HUES64 (cell line): ENCODE results near the gene STAT4.

ENCODE experiments used
- H3K27ac ChIP-seq: 2 replicates; pipeline ENCODE4 v1.7.0; 2013; ENCODE audit warnings: low read depth, low read length, inconsistent platforms
- H3K27me3 ChIP-seq: 2 replicates; pipeline ENCODE4 v1.6.1; 2013; ENCODE audit warnings: mild to moderate bottlenecking, low read length; ENCODE audit not compliant: insufficient read depth
- H3K36me3 ChIP-seq: 2 replicates; pipeline ENCODE4 v1.6.1; 2013; ENCODE audit warnings: mild to moderate bottlenecking, low read length; ENCODE audit not compliant: insufficient read depth
- H3K4me1 ChIP-seq: 2 replicates; pipeline ENCODE4 v1.6.1; 2013; ENCODE audit warnings: mild to moderate bottlenecking, low read length, moderate library complexity; ENCODE audit not compliant: insufficient read depth
- H3K4me3 ChIP-seq: 2 replicates; pipeline ENCODE4 v1.5.1; 2013; ENCODE audit warnings: mild to moderate bottlenecking, low read length, moderate library complexity
- H3K9ac ChIP-seq: 2 replicates; pipeline ENCODE4 v1.6.1; 2013; ENCODE audit warnings: mild to moderate bottlenecking, low read depth, low read length
- H3K9me3 ChIP-seq: 2 replicates; pipeline ENCODE4 v1.6.1; 2013; ENCODE audit warnings: low read depth, low read length; ENCODE audit not compliant: insufficient read depth
- WGBS: fragments of 150-250, 120-280 bp; methylation state at CpG from one replicate; pipeline ENCODE4 v1.1.7; 2013; ENCODE audit warnings: missing lambda C conversion rate; 5-methylcytosine and 5-hydroxymethylcytosine counted together

The STAT4 gene

GRCh38 chr2:190990132-190990531, 160.7 kb downstream of the STAT4 start:
- no peaks in the 10 kb centered on the region for H3K27me3 ChIP-seq
- H3K4me1 ChIP-seq: no peaks in the 10 kb centered on the region
- H3K27ac ChIP-seq: no peak overlapping the region
- no peak overlapping the region for H3K9ac ChIP-seq
- peaks cover 93% of the 10 kb centered on the region for H3K36me3 ChIP-seq
- H3K4me3 ChIP-seq: no peak overlapping the region
- no peaks in the 10 kb centered on the region for H3K9me3 ChIP-seq
- 93% methylated on average over 6 of the region's 6 CpGs for WGBS

GRCh38 chr2:190988910-190989309, 161.9 kb downstream of the STAT4 start:
- WGBS: 90% methylated on average over 3 of the region's 3 CpGs
- Histone ChIP-seq H3K36me3 (peaks cover 95% of the 10 kb centered on the region), H3K4me3 (no peak overlapping the region), H3K9ac (no peak overlapping the region), H3K27ac (no peak overlapping the region), H3K4me1 (no peaks in the 10 kb centered on the region), H3K9me3 (no peaks in the 10 kb centered on the region), H3K27me3 (no peaks in the 10 kb centered on the region)

- Histone ChIP-seq H3K27me3 (no peaks in the 10 kb centered on the region), H3K4me3 (no peak overlapping the region), H3K36me3 (peaks cover 95% of the 10 kb centered on the region), H3K9ac (no peak overlapping the region), H3K27ac (no peak overlapping the region), H3K4me1 (no peaks in the 10 kb centered on the region), H3K9me3 (no peaks in the 10 kb centered on the region)
- 95% methylated on average over 5 of the region's 5 CpGs for WGBS
Measured at GRCh38 chr2:190987938-190988337, 162.9 kb downstream of the STAT4 start.

GRCh38 chr2:190987116-190987515, 163.7 kb downstream of the STAT4 start:
- Histone ChIP-seq H3K27me3 (no peaks in the 10 kb centered on the region), H3K9me3 (no peaks in the 10 kb centered on the region), H3K27ac (no peak overlapping the region), H3K4me3 (no peak overlapping the region), H3K4me1 (no peaks in the 10 kb centered on the region), H3K36me3 (peaks cover 98% of the 10 kb centered on the region), H3K9ac (no peak overlapping the region)
- WGBS: 100% methylated on average over 1 of the region's 1 CpG

GRCh38 chr2:190986221-190986953, 164.4 kb downstream of the STAT4 start:
- Histone ChIP-seq H3K9me3 (no peaks in the 10 kb centered on the region), H3K27ac (no peak overlapping the region), H3K36me3 (peaks cover 100% of the 10 kb centered on the region), H3K4me1 (no peaks in the 10 kb centered on the region), H3K9ac (no peak overlapping the region), H3K27me3 (no peaks in the 10 kb centered on the region), H3K4me3 (no peak overlapping the region)
- WGBS: 94% methylated on average over 12 of the region's 13 CpGs

- H3K4me1 ChIP-seq: no peaks in the 10 kb centered on the region
- no peak overlapping the region for H3K4me3 ChIP-seq
- no peak overlapping the region for H3K9ac ChIP-seq
- H3K27ac ChIP-seq: no peak overlapping the region
- peaks cover 100% of the 10 kb centered on the region for H3K36me3 ChIP-seq
- no peaks in the 10 kb centered on the region for H3K9me3 ChIP-seq
- H3K27me3 ChIP-seq: no peaks in the 10 kb centered on the region
- WGBS: 96% methylated on average over 5 of the region's 5 CpGs
Measured at GRCh38 chr2:190984595-190984994, 166.2 kb downstream of the STAT4 start.

- no peaks in the 10 kb centered on the region for H3K27me3 ChIP-seq
- H3K9ac ChIP-seq: no peak overlapping the region
- H3K4me1 ChIP-seq: no peaks in the 10 kb centered on the region
- peaks cover 99% of the 10 kb centered on the region for H3K36me3 ChIP-seq
- H3K4me3 ChIP-seq: no peak overlapping the region
- WGBS: 95% methylated on average over 8 of the region's 8 CpGs
- no peaks in the 10 kb centered on the region for H3K9me3 ChIP-seq
- H3K27ac ChIP-seq: no peak overlapping the region
Measured at GRCh38 chr2:190982262-190983034, 168.3 kb downstream of the STAT4 start.

GRCh38 chr2:190981733-190982132, 169.1 kb downstream of the STAT4 start:
- H3K27me3 ChIP-seq: no peaks in the 10 kb centered on the region

GRCh38 chr2:190981333-190981732, 169.5 kb downstream of the STAT4 start:
- Histone ChIP-seq H3K27me3 (no peaks in the 10 kb centered on the region), H3K9ac (no peak overlapping the region), H3K27ac (no peak overlapping the region), H3K4me1 (no peaks in the 10 kb centered on the region), H3K9me3 (no peaks in the 10 kb centered on the region), H3K4me3 (no peak overlapping the region), H3K36me3 (peaks cover 99% of the 10 kb centered on the region)
- WGBS: 94% methylated on average over 6 of the region's 6 CpGs

More at GRCh38 chr2:190981733-190982132, 169.1 kb downstream of the STAT4 start:
- peaks cover 99% of the 10 kb centered on the region for H3K36me3 ChIP-seq
- 94% methylated on average over 1 of the region's 1 CpG for WGBS
- no peaks in the 10 kb centered on the region for H3K4me1 ChIP-seq
- H3K27ac ChIP-seq: no peak overlapping the region
- H3K4me3 ChIP-seq: no peak overlapping the region
- H3K9ac ChIP-seq: no peak overlapping the region
- H3K9me3 ChIP-seq: no peaks in the 10 kb centered on the region

- Histone ChIP-seq H3K36me3 (peaks cover 99% of the 10 kb centered on the region), H3K27ac (no peak overlapping the region), H3K9ac (no peak overlapping the region)
Measured at GRCh38 chr2:190980630-190981209, 170.1 kb downstream of the STAT4 start.

GRCh38 chr2:190979906-190980629, 170.7 kb downstream of the STAT4 start:
- H3K9ac ChIP-seq: no peak overlapping the region
- no peak overlapping the region for H3K27ac ChIP-seq
- H3K27me3 ChIP-seq: no peaks in the 10 kb centered on the region
- H3K4me1 ChIP-seq: no peaks in the 10 kb centered on the region
- H3K4me3 ChIP-seq: no peak overlapping the region
- 91% methylated on average over 14 of the region's 14 CpGs for WGBS
- no peaks in the 10 kb centered on the region for H3K9me3 ChIP-seq
- H3K36me3 ChIP-seq: peaks cover 99% of the 10 kb centered on the region

More at GRCh38 chr2:190980630-190981209, 170.1 kb downstream of the STAT4 start:
- H3K4me3 ChIP-seq: no peak overlapping the region
- no peaks in the 10 kb centered on the region for H3K4me1 ChIP-seq
- no peaks in the 10 kb centered on the region for H3K27me3 ChIP-seq
- WGBS: 95% methylated on average over 10 of the region's 10 CpGs
- no peaks in the 10 kb centered on the region for H3K9me3 ChIP-seq
